ENCODE data around the gene PKLR.
"Not testable (repeated sequence)": the region's sequence is repeated elsewhere in the genome, so short reads cannot be mapped to it uniquely, and the experiment has no call there.

The PKLR gene

GRCh38 chr1:155260276-155260675 lies 41.0 kb downstream of the PKLR start:
- DNase-seq (ENCODE audit: extremely low read depth in 1 of 2, low read depth in 1 of 2) = no peak

GRCh38 chr1:155256058-155256852 lies 45.0 kb downstream of the PKLR start:
- no peak for DNase-seq (ENCODE audit: extremely low read depth in 1 of 2, low read depth in 1 of 2)

GRCh38 chr1:155255243-155256007 lies 45.8 kb downstream of the PKLR start, which contains the start of gene ENTREP3:
TSS of gene ENTREP3 (minus strand) at chr1:155255483. CDS start at chr1:155254877, 606 bp downstream.
- DNase-seq (ENCODE audit: extremely low read depth in 1 of 2, low read depth in 1 of 2) = peak in 1 of 2 donors; percentile 61

- no peak for DNase-seq (ENCODE audit: extremely low read depth in 1 of 2, low read depth in 1 of 2)
Observed at GRCh38 chr1:155254714-155255242, 46.5 kb downstream of the PKLR start.

GRCh38 chr1:155254228-155254713 lies 47.0 kb downstream of the PKLR start:
- no peak for DNase-seq (ENCODE audit: extremely low read depth in 1 of 2, low read depth in 1 of 2)

- DNase-seq (ENCODE audit: extremely low read depth in 1 of 2, low read depth in 1 of 2) = no peak
Observed at GRCh38 chr1:155253797-155254196, 47.4 kb downstream of the PKLR start.

- DNase-seq (ENCODE audit: extremely low read depth in 1 of 2, low read depth in 1 of 2) = no peak
Observed at GRCh38 chr1:155253208-155253607, 48.0 kb downstream of the PKLR start.

- DNase-seq (ENCODE audit: extremely low read depth in 1 of 2, low read depth in 1 of 2) = no peak
Observed at GRCh38 chr1:155251566-155251965, 49.7 kb downstream of the PKLR start.

GRCh38 chr1:155250633-155251449 lies 50.4 kb downstream of the PKLR start:
- peak; percentile 87 to 97 for DNase-seq (ENCODE audit: extremely low read depth in 1 of 2, low read depth in 1 of 2)

- no peak for DNase-seq (ENCODE audit: extremely low read depth in 1 of 2, low read depth in 1 of 2)
Observed at GRCh38 chr1:155250246-155250632, 51.0 kb downstream of the PKLR start.

GRCh38 chr1:155247667-155248553 lies 53.3 kb downstream of the PKLR start:
- no peak for DNase-seq (ENCODE audit: extremely low read depth in 1 of 2, low read depth in 1 of 2)

GRCh38 chr1:155246796-155247195 lies 54.4 kb downstream of the PKLR start:
- DNase-seq (ENCODE audit: extremely low read depth in 1 of 2, low read depth in 1 of 2) = not testable (repeated sequence)

- no peak for DNase-seq (ENCODE audit: extremely low read depth in 1 of 2, low read depth in 1 of 2)
Observed at GRCh38 chr1:155245163-155245524, 56.1 kb downstream of the PKLR start.

- DNase-seq (ENCODE audit: extremely low read depth in 1 of 2, low read depth in 1 of 2) = peak; percentile 88 to 90
Observed at GRCh38 chr1:155244368-155245162, 56.7 kb downstream of the PKLR start.

GRCh38 chr1:155242805-155243358 lies 58.4 kb downstream of the PKLR start:
- DNase-seq (ENCODE audit: extremely low read depth in 1 of 2, low read depth in 1 of 2) = no peak

GRCh38 chr1:155241841-155242264 lies 59.4 kb downstream of the PKLR start:
- no peak for DNase-seq (ENCODE audit: extremely low read depth in 1 of 2, low read depth in 1 of 2)

- DNase-seq (ENCODE audit: extremely low read depth in 1 of 2, low read depth in 1 of 2) = no peak
Observed at GRCh38 chr1:155241069-155241679, 60.1 kb downstream of the PKLR start.
